ENCODE results near the gene NR2E1. TPM values are rescaled to one million over a fixed set of nuclear protein-coding genes. Genes with fewer than 3 reads are reported as not detected.

The NR2E1 gene
- total and polyA plus RNA-seq, 11 donors, result not detected

GRCh38 chr6:108156180-108156937 is 9.5 kb upstream of the NR2E1 start:
- intact Hi-C loops (cut with DNase I), result no loop called here
- Histone ChIP-seq H3K27me3 (peaks cover 44 to 99% (median 97%) of the 10 kb centered on the region in 9 donors), H3K27ac (no peak overlapping the region), H3K36me3 (no peaks in the 10 kb centered on the region), H3K4me1 (peaks cover 3 to 17% (median 12%) of the 10 kb centered on the region in 12 donors), H3K9me3 (no peaks in the 10 kb centered on the region), H3K4me3 (no peak overlapping the region)
- DNase-seq (no peak), ATAC-seq (no peak)
- TF ChIP-seq POLR2A (IDR thresholded peaks at IDR 0.05), result no peak
- no peak for TF ChIP-seq CTCF (IDR thresholded peaks at IDR 0.05)
- WGBS, 4 donors, result 17 to 32% (median 27%) methylated on average over 10 of the region's 10 CpGs

GRCh38 chr6:108156938-108157233 is 8.9 kb upstream of the NR2E1 start:
- H3K27me3 ChIP-seq, result peaks cover 49 to 100% (median 97%) of the 10 kb centered on the region in 9 donors
- ATAC-seq (no peak), DNase-seq (no peak)
- H3K27ac ChIP-seq, result no peak overlapping the region
- intact Hi-C loops (cut with DNase I), result no loop called here
- 8 to 18% (median 12%) methylated on average over 8 of the region's 8 CpGs for WGBS, 4 donors
- TF ChIP-seq POLR2A (IDR thresholded peaks at IDR 0.05), result no peak
- TF ChIP-seq CTCF (IDR thresholded peaks at IDR 0.05), result no peak
- H3K9me3 ChIP-seq, result no peaks in the 10 kb centered on the region
- no peaks in the 10 kb centered on the region for H3K36me3 ChIP-seq
- H3K4me1 ChIP-seq, result peaks cover 3 to 17% (median 12%) of the 10 kb centered on the region in 12 donors
- peak overlapping the region in 1 of 12 donors; percentile 0 for H3K4me3 ChIP-seq

- TF ChIP-seq POLR2A (IDR thresholded peaks at IDR 0.05), result no peak
- TF ChIP-seq CTCF (IDR thresholded peaks at IDR 0.05), result no peak
- ATAC-seq, result no peak
- H3K4me1 ChIP-seq, result peaks cover 3 to 17% (median 12%) of the 10 kb centered on the region in 12 donors
- H3K27ac ChIP-seq, result no peak overlapping the region
- H3K36me3 ChIP-seq, result no peaks in the 10 kb centered on the region
- H3K4me3 ChIP-seq, result peak overlapping the region; percentile 0 to 37 (median 28)
- 1 to 4% (median 2%) methylated on average over 22 to 60 of the region's 60 CpGs for WGBS, 4 donors
- intact Hi-C loops (cut with DNase I), result no loop called here
- no peaks in the 10 kb centered on the region for H3K9me3 ChIP-seq
- peaks cover 54 to 100% (median 97%) of the 10 kb centered on the region in 9 donors for H3K27me3 ChIP-seq
- no peak for DNase-seq
Measured at GRCh38 chr6:108157234-108157980, 8.4 kb upstream of the NR2E1 start.

- intact Hi-C loops (cut with DNase I), result no loop called here
- no peak for TF ChIP-seq POLR2A (IDR thresholded peaks at IDR 0.05)
- no peak for TF ChIP-seq CTCF (IDR thresholded peaks at IDR 0.05)
- no peak overlapping the region for H3K27ac ChIP-seq
- H3K9me3 ChIP-seq, result no peaks in the 10 kb centered on the region
- H3K27me3 ChIP-seq, result peaks cover 61 to 100% (median 98%) of the 10 kb centered on the region in 9 donors
- no peak for ATAC-seq
- H3K36me3 ChIP-seq, result no peaks in the 10 kb centered on the region
- no peak for DNase-seq
- 4 to 8% (median 4%) methylated on average over 25 to 38 of the region's 38 CpGs for WGBS, 4 donors
- H3K4me3 ChIP-seq, result peak overlapping the region in 11 of 12 donors; percentile 0 to 37 (median 32)
- peaks cover 3 to 17% (median 12%) of the 10 kb centered on the region in 12 donors for H3K4me1 ChIP-seq
Measured at GRCh38 chr6:108157981-108158525, 7.8 kb upstream of the NR2E1 start.

All from heart left ventricle (tissue), 16 donors.